NOMO-1 (cell line): ENCODE measurements around the gene HELZ.

Experiments
- DNase-seq, 2 experiments: peaks; one replicate each; lab custom pipeline; 2025; ENCODE audit not compliant: unreplicated experiment in 2 of 2; lab: John Stamatoyannopoulos, UW

The HELZ gene

GRCh38 chr17:67238991-67239390 is 6.0 kb downstream of the HELZ start:
- no peak for DNase-seq

GRCh38 chr17:67232441-67232840 is 12.6 kb downstream of the HELZ start:
- DNase-seq, result no peak

GRCh38 chr17:67229109-67229955 is 15.7 kb downstream of the HELZ start:
- no peak for DNase-seq

GRCh38 chr17:67227488-67227887 is 17.5 kb downstream of the HELZ start:
- no peak for DNase-seq

GRCh38 chr17:67225316-67225715 is 19.7 kb downstream of the HELZ start:
- DNase-seq, result no peak

GRCh38 chr17:67224736-67225135 is 20.3 kb downstream of the HELZ start:
- DNase-seq, result no peak

- DNase-seq, result no peak
Observed at GRCh38 chr17:67223924-67224323, 21.1 kb downstream of the HELZ start.

- DNase-seq, result peak in 1 of 2 experiments; percentile 70
Observed at GRCh38 chr17:67221062-67221998, 23.7 kb downstream of the HELZ start.

- no peak for DNase-seq
Observed at GRCh38 chr17:67218385-67218950, 26.5 kb downstream of the HELZ start.

- no peak for DNase-seq
Observed at GRCh38 chr17:67217446-67217845, 27.6 kb downstream of the HELZ start.

GRCh38 chr17:67216578-67217320 is 28.2 kb downstream of the HELZ start:
- DNase-seq, result no peak

- DNase-seq, result no peak
Observed at GRCh38 chr17:67215991-67216421, 29.0 kb downstream of the HELZ start.

GRCh38 chr17:67212714-67213417 is 32.1 kb downstream of the HELZ start:
- peak; percentile 72 to 87 for DNase-seq

GRCh38 chr17:67212231-67212630 is 32.8 kb downstream of the HELZ start:
- DNase-seq, result no peak

- DNase-seq, result peak; percentile 69 to 79
Observed at GRCh38 chr17:67211742-67212141, 33.3 kb downstream of the HELZ start.

GRCh38 chr17:67210915-67211314 is 34.1 kb downstream of the HELZ start:
- no peak for DNase-seq

- no peak for DNase-seq
Observed at GRCh38 chr17:67208232-67208631, 36.8 kb downstream of the HELZ start.

- no peak for DNase-seq
Observed at GRCh38 chr17:67203818-67204217, 41.2 kb downstream of the HELZ start.

- no peak for DNase-seq
Observed at GRCh38 chr17:67202503-67202902, 42.5 kb downstream of the HELZ start.

GRCh38 chr17:67200727-67201301 is 44.2 kb downstream of the HELZ start:
- no peak for DNase-seq
